ENCODE data around the gene PPP3CA. TPM values are rescaled to one million over a fixed set of nuclear protein-coding genes. Genes with fewer than 3 reads are reported as not detected.
"Not testable (repeated sequence)": the region's sequence is repeated elsewhere in the genome, so short reads cannot be mapped to it uniquely, and the experiment has no call there.

PPP3CA gene
- total RNA-seq, 2 donors from 2014 or later = 13.7 to 20.8 TPM

GRCh38 chr4:101186567-101187184 is 160.7 kb downstream of the PPP3CA start:
- H3K36me3 ChIP-seq (replicated peaks in 1 of 2; ENCODE audit: insufficient read depth in 1 of 2, low read depth in 2 of 2) = no peaks in the 10 kb centered on the region
- TF ChIP-seq CTCF (IDR thresholded peaks at IDR 0.05) (no peak), POLR2A (IDR thresholded peaks at IDR 0.05) (no peak)
- WGBS, 2 donors = 88 to 98% methylated on average over 4 of the region's 4 CpGs
- H3K27ac ChIP-seq = no peak overlapping the region
- H3K9me3 ChIP-seq = no peaks in the 10 kb centered on the region
- H3K27me3 ChIP-seq = no peaks in the 10 kb centered on the region
- no peak for DNase-seq
- intact Hi-C loops (cut with DNase I) = no loop called here
- peaks cover 12% of the 10 kb centered on the region for H3K4me1 ChIP-seq
- no peak overlapping the region for H3K4me3 ChIP-seq
- no peak for ATAC-seq

- ATAC-seq = no peak
Measured at GRCh38 chr4:101184668-101185067, 162.7 kb downstream of the PPP3CA start.

GRCh38 chr4:101183666-101184373 is 163.5 kb downstream of the PPP3CA start:
- DNase-seq (no peak), ATAC-seq (no peak)
- Histone ChIP-seq H3K9me3 (no peaks in the 10 kb centered on the region), H3K27ac (no peak overlapping the region), H3K27me3 (no peaks in the 10 kb centered on the region), H3K36me3 (replicated peaks in 1 of 2; ENCODE audit: insufficient read depth in 1 of 2, low read depth in 2 of 2) (no peaks in the 10 kb centered on the region), H3K4me1 (peaks cover 3% of the 10 kb centered on the region), H3K4me3 (no peak overlapping the region)
- TF ChIP-seq CTCF (IDR thresholded peaks at IDR 0.05) (no peak), POLR2A (IDR thresholded peaks at IDR 0.05) (no peak)
- WGBS, 2 donors = 90 to 93% methylated on average over 3 of the region's 3 CpGs
- intact Hi-C loops (cut with DNase I) = no loop called here

More at GRCh38 chr4:101184668-101185067, 162.7 kb downstream of the PPP3CA start:
- H3K36me3 ChIP-seq (replicated peaks in 1 of 2; ENCODE audit: insufficient read depth in 1 of 2, low read depth in 2 of 2) = no peaks in the 10 kb centered on the region
- peaks cover 3% of the 10 kb centered on the region for H3K4me1 ChIP-seq
- intact Hi-C loops (cut with DNase I) = no loop called here
- TF ChIP-seq POLR2A (IDR thresholded peaks at IDR 0.05) = no peak
- no peak for TF ChIP-seq CTCF (IDR thresholded peaks at IDR 0.05)
- H3K27ac ChIP-seq = no peak overlapping the region
- no peaks in the 10 kb centered on the region for H3K27me3 ChIP-seq
- WGBS, 2 donors = 95 to 96% methylated on average over 2 of the region's 2 CpGs
- H3K4me3 ChIP-seq = no peak overlapping the region
- DNase-seq = no peak
- H3K9me3 ChIP-seq = no peaks in the 10 kb centered on the region

GRCh38 chr4:101183221-101183620 is 164.1 kb downstream of the PPP3CA start:
- Histone ChIP-seq H3K9me3 (no peaks in the 10 kb centered on the region), H3K27ac (no peak overlapping the region), H3K36me3 (replicated peaks in 1 of 2; ENCODE audit: insufficient read depth in 1 of 2, low read depth in 2 of 2) (no peaks in the 10 kb centered on the region), H3K4me1 (no peaks in the 10 kb centered on the region), H3K27me3 (no peaks in the 10 kb centered on the region), H3K4me3 (no peak overlapping the region)
- DNase-seq = no peak
- intact Hi-C loops (cut with DNase I) = no loop called here
- no peak for ATAC-seq
- TF ChIP-seq CTCF (IDR thresholded peaks at IDR 0.05) (no peak), POLR2A (IDR thresholded peaks at IDR 0.05) (no peak)
- WGBS, 2 donors = 85 to 92% methylated on average over 2 of the region's 2 CpGs

GRCh38 chr4:101182688-101183087 is 164.6 kb downstream of the PPP3CA start:
- H3K36me3 ChIP-seq (replicated peaks in 1 of 2; ENCODE audit: insufficient read depth in 1 of 2, low read depth in 2 of 2); DNase-seq; H3K27ac ChIP-seq; H3K9me3 ChIP-seq; ATAC-seq; H3K4me3 ChIP-seq; H3K4me1 ChIP-seq; intact Hi-C loops (cut with DNase I); H3K27me3 ChIP-seq: not testable (repeated sequence)
- WGBS, 2 donors = 87 to 92% methylated on average over 4 of the region's 4 CpGs
